Measurements from ENCODE around the gene ZNF827. TPM values are rescaled to one million over a fixed set of nuclear protein-coding genes. Genes with fewer than 3 reads are reported as not detected.

The ZNF827 gene
- total and polyA plus RNA-seq, 8 donors: 3.8 to 13.8 (median 5.1) TPM

DNA sequence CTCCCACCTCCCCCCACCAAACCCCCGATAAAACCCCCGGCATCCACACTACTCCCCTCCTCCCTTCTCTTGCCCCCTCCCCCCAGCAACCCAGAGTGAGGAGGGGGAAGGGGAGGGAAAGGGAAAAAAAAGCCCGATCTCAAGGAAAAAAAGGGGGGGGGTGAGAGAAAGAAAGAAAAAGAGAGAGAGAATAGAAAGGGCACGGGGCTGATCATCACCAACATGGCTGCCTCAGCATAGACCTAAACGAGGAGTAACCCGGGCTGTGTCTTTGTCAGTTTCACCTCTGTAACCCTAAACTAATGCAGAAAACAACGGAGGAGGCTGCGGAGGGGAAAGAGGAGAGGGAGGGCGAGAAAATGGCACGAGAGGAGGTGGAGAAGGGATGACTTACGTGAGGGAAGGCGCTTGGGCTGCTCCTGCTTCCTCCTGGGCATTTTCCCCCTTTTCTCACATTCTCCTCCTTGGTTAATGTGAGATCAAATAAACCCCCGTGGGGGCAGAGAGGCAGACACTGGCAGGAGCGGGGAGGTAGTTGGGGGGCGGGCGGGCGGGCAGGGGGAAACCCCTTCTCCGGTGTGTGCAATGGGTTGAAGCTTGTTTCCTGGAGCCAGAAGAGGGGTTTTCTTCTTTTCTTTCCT lies 532 bp downstream of the ZNF827 start:
- peaks cover 0 to 11% (median 8%) of the 10 kb centered on the region in 3 donors for H3K4me1 ChIP-seq
- DNase-seq (peak in 2 of 6 donors; percentile 19 to 22), ATAC-seq (peak; percentile 15 to 28 (median 21)), FAIRE-seq (no peak)
- no peaks in the 10 kb centered on the region for H3K36me3 ChIP-seq
- H3K27me3 ChIP-seq: no peaks in the 10 kb centered on the region
- peak overlapping the region; percentile 48 to 95 (median 86) for H3K27ac ChIP-seq
- intact Hi-C loops (cut with DNase I): no loop called here
- H3K4me3 ChIP-seq: peak overlapping the region; percentile 42 to 77 (median 73)
- 0 to 1% methylated on average over 18 of the region's 18 CpGs for WGBS, 2 donors
- H3K9me3 ChIP-seq: no peaks in the 10 kb centered on the region
- TF ChIP-seq, protein P1, sequence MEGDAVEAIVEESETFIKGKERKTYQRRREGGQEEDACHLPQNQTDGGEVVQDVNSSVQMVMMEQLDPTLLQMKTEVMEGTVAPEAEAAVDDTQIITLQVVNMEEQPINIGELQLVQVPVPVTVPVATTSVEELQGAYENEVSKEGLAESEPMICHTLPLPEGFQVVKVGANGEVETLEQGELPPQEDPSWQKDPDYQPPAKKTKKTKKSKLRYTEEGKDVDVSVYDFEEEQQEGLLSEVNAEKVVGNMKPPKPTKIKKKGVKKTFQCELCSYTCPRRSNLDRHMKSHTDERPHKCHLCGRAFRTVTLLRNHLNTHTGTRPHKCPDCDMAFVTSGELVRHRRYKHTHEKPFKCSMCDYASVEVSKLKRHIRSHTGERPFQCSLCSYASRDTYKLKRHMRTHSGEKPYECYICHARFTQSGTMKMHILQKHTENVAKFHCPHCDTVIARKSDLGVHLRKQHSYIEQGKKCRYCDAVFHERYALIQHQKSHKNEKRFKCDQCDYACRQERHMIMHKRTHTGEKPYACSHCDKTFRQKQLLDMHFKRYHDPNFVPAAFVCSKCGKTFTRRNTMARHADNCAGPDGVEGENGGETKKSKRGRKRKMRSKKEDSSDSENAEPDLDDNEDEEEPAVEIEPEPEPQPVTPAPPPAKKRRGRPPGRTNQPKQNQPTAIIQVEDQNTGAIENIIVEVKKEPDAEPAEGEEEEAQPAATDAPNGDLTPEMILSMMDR (IDR thresholded peaks at IDR 0.05): no peak

DNA sequence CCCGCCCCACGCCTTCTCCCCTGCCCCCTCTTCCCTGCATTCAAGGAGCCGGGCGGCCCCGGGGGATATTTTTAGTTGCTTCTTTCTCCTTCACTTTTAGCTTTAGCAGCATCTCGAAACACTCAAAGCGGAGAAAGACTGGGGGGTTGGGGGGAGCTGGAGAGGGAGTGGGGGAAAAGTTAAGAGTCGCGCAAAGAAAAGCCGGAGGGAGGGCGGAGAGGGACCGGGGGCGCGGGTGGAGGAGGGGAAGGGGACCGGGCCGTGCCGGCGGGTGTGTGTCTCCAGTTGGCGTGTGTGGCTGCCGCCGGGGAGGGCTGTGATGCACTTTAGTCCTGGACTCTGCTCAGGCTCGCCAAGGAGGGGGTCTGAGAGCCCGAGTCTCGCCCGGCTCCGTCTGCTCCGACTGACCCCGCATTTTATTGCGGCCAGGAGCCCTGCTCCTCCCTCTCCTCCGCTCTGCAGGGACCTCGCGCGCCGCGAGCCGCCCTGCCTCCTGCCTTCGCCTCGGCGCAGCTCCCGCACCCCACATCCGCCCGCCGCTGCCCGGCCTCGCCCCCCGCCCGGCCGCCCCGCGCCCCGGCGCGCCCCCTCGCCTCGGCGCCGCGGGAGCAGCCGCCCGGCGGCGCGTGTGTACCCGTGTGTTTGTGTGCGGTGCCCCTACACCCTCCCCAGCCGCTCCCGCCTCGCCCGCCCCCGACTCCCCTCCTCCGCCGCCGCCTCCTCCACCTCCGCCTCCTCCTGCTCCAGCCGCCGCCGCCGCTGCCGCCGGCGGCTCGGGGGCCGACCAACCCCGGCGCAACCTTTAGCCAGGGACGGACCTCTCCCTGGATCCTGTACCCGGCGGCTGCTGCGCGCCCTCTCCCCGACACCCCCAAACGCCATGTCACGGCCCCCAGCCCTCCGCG lies 1.4 kb downstream of the ZNF827 start:
- 1% methylated on average over 23 to 94 of the region's 95 CpGs for WGBS, 2 donors
- peak; percentile 33 to 60 (median 52) for ATAC-seq
- H3K36me3 ChIP-seq: no peaks in the 10 kb centered on the region
- TF ChIP-seq, protein P1 (IDR thresholded peaks at IDR 0.05): no peak
- DNase-seq: peak; percentile 52 to 84 (median 71)
- peak overlapping the region; percentile 71 to 77 (median 74) for H3K4me3 ChIP-seq
- intact Hi-C loops (cut with DNase I): no loop called here
- no peak for FAIRE-seq
- H3K27me3 ChIP-seq: no peaks in the 10 kb centered on the region
- peak overlapping the region; percentile 84 to 95 (median 88) for H3K27ac ChIP-seq
- H3K9me3 ChIP-seq: no peaks in the 10 kb centered on the region
- H3K4me1 ChIP-seq: peaks cover 0 to 11% (median 8%) of the 10 kb centered on the region in 3 donors

DNA sequence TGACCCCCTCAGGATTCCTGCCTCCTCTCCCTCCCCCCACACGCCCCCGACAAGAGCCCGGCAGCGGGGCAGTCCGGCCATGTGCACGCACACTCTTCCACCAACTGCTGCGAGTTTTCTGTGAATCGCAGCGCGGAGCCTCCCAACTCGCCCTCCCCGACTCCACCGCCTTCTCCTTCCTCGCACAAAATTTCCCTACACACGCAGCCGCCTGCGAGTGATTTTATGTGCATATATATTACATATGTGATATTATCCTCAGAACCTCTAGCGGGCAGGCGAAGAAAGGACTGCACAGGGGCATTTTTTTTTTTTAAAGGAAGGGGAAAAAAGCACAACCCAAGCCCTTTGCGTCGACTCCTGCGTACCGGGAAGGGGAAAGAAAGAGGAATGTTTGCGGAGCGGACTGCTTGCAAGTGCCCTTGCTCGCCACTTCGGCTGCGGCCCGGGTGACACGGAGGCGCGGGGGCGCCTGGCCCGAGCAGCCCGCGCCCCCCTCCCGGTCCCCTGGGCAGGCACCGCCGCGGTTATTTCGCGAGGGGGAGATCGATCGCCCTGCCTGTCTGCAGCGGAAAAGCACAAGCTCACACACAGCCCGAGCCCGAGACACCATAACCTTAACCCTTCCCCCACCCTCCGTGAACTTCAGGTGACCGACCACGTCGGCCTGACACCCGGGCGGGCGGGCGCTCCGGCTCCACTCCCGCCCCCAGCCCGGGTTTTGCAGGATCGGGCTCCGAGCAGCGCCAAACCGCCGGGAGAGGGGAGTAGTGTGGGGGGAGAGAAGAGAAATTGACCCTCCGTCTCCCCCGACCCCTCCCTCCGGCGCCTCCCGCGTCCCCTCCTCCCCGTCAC lies 2.3 kb downstream of the ZNF827 start:
- 0 to 1% methylated on average over 50 to 69 of the region's 70 CpGs for WGBS, 2 donors
- FAIRE-seq (no peak), DNase-seq (peak; percentile 72 to 84 (median 74)), ATAC-seq (peak; percentile 66 to 79 (median 72))
- no peaks in the 10 kb centered on the region for H3K9me3 ChIP-seq
- H3K36me3 ChIP-seq: no peaks in the 10 kb centered on the region
- H3K4me3 ChIP-seq: peak overlapping the region; percentile 71 to 77 (median 74)
- TF ChIP-seq, protein P1 (IDR thresholded peaks at IDR 0.05): peak in 1 of 4 donors; percentile 13
- no peaks in the 10 kb centered on the region for H3K27me3 ChIP-seq
- peaks cover 0 to 11% (median 8%) of the 10 kb centered on the region in 3 donors for H3K4me1 ChIP-seq
- intact Hi-C loops (cut with DNase I): no loop called here
- peak overlapping the region; percentile 84 to 95 (median 88) for H3K27ac ChIP-seq

DNA sequence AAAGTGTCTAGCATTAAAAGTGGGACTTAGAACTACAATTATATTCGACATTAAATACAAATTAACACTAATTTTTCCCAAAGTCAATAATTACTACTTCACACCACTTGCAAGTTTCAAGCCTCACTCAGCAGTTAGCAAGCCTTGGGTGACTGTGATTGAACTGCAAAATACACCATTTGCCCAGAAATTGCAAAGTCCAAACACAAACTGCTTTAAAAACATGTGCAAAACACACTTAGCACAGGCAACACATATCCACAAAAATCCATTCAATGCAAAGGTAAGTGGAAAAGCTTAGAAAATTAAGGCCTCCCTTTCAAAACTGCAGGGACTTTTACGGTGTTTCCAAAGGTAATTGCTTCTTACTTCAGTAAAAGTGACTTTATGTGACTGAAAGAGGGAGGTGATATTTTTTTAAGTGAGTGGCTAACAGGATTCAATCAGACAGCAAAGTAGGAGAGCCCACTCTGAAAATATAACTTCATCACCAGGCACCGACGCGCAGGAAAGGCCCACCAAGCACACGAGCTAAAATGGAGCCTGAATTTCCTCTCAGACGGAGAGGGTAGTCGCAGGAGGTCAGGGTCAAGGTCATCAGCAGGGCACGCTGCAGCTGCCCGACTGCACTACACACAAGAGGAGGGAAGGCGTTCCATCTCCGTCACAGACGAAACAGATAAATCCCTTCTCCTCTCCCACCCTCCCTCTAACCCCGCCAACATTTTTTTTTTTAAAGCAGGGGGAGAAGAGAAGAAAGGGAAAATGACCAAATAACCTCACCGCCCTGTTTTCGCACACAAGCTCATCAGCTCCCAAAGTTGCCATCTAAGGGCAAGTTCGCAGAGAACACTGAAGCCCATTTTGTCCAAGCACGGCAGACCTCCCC lies 3.1 kb downstream of the ZNF827 start:
- H3K4me3 ChIP-seq: peak overlapping the region in 3 of 4 donors; percentile 71 to 77 (median 75)
- 5 to 6% methylated on average over 18 of the region's 18 CpGs for WGBS, 2 donors
- peaks cover 0 to 11% (median 8%) of the 10 kb centered on the region in 3 donors for H3K4me1 ChIP-seq
- H3K27me3 ChIP-seq: no peaks in the 10 kb centered on the region
- peak in 3 of 6 donors; percentile 27 to 35 (median 35) for DNase-seq
- peak in 1 of 4 donors; percentile 5 for ATAC-seq
- TF ChIP-seq, protein P1 (IDR thresholded peaks at IDR 0.05): no peak
- no peaks in the 10 kb centered on the region for H3K9me3 ChIP-seq
- H3K27ac ChIP-seq: peak overlapping the region; percentile 84 to 95 (median 88)
- FAIRE-seq: no peak
- no peaks in the 10 kb centered on the region for H3K36me3 ChIP-seq
- intact Hi-C loops (cut with DNase I): no loop called here
